Posterior vena cava (tissue), 2 donors: ENCODE measurements around the gene RALB. TPM values are rescaled to one million over a fixed set of nuclear protein-coding genes. Genes with fewer than 3 reads are reported as not detected.
A peak's percentile ranks its signal among the peaks of the same experiment; 100 is the strongest.

Source experiments
- DNase-seq: peaks from one replicate; pipeline ENCODE4 v3.0.0-alpha.2; 2020; ENCODE audit warnings: low spot score
- intact Hi-C, 2 donors: fragments of 100-400 bp; cut with DNase I; formaldehyde crosslinking; loops; one replicate each; pipeline versions ENCODE4 v1.14.1 to v1.14.2; 2022 to 2023
- total RNA-seq, 2 donors: library from RNA; stranded (reverse); fragmentation: NEBNext Ultra II Directional; extraction: Animal tissue kit (Norgen Biotek cat#: 25700); gene quantifications; one replicate each; pipeline ENCODE4 v1.2.1, GENCODE V29; 2021
- donor health status: DM: yes; HTN: yes; CAD: no.
- donor health status: DM: yes; HTN: yes; CAD: no.

RALB gene
- total RNA-seq, 2 donors from 2014 or later, result 42.5 to 55.0 TPM

DNA sequence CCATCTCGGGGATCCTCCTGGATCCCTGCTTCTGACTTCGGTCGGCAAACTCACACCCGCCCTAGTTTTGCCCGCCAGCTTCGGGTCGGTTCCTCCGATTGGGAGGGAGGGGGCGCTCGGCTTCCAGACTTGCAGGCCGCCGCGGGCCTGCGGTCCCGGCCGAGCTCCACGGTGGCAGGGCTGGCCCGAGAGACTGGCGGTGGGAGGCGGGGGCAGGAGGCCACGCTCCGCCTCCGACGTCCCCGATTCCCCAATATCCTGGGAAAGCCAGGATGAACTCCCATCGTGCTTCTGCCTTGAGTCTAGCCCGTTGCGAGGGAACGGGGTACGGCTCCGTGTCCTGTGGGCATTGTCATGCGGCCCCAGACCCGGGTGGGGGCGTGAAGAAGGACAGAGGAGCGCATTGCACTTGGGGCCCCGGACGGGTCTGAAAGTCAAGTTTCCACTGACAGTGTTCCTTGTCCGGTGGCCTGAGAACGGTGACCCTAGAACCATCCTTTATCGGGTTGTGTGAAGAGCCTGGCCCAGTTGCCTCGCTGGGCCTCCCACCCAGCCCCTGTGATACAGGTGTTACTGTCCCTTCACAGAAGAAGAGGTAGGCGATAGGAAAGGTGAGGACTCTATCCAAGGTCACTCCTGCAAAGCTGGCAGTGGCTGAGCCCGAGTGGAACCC, 90.9 kb downstream of the RALB start:
- intact Hi-C loops, result loop anchor here (1.0 to 10.0 kb wide), 5 partner anchors 201 to 731 kb away; no protein-coding TSS in a partner anchor
- peak; percentile 95 for DNase-seq

Other genes starting within 250 kb of the RALB start
- 10 to 100 TPM; 11.5 to 16.1 TPM for gene EPB41L5, start 239.8 kb upstream of the RALB start, total RNA-seq
- 10 to 100 TPM; 16.0 to 22.7 TPM for gene TMEM185B, start 29.5 kb upstream of the RALB start, total RNA-seq
- gene INHBB, start 93.3 kb downstream of the RALB start, total RNA-seq, result 1 to 10 TPM; 5.8 to 9.9 TPM